HG02870 (cell line): ENCODE data around the gene PLA2R1.
A peak's percentile ranks its signal among the peaks of the same experiment; 100 is the strongest.

Experiments
- ATAC-seq: cut with Tn5 transposase; IDR thresholded peaks from one replicate; pipeline ENCODE4 v1.9.1; 2021; ENCODE audit warnings: mild to moderate bottlenecking, moderate library complexity; ENCODE audit not compliant: unreplicated experiment

The PLA2R1 gene

DNA sequence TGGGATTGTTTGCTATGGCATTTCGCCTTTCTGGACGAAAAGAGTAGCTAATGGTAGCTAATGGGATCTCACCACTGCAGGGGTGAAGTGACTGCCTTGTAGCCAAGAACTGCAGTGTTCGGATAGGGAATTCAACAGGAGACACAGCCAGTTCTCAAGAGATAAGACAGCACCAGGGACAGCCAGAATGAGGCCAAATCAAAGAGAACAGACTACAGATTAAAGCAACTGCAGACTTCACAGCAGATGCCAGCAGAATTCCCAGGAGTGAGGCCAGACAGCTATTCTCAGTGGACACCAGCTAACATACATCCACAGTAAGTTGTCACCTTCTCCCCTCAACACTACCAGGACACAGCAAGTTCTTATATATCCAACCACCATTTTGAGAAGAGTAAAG is 124.0 kb downstream of the PLA2R1 start:
- no peak for ATAC-seq

DNA sequence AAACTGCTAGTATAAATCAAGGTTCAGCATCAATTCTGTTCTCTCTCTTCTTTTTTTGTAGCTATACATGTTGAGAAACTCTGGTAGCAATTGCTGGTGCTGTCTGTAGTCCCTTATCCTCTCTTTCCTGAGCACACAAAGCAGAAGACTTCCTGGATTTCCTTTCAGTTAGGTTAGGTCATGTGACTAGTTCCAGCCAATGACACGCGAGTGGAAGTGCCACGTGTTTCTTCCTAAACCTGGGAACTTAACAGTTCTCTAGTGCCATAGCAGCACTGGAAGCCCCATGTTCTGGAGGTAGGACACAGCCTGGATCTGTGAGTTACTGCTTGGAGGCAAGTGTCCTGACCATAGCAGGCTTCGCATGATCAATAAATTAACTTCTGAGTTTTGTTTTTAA is 125.9 kb downstream of the PLA2R1 start:
- ATAC-seq = no peak

DNA sequence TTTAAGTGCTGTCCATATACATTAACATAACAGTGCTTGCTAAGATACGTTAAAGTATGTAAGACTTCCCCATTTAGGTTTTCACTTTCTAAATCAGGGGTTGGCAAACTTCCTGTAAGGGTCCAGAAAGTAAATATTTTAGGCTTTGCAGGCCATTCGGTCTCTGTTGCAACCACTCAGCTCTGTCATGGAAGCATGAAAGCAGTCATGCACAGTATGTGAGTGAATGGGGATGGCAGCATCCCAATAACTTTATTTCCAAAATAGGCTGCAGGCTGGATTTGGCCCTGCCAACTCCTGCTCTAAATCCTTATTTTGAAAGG is 128.7 kb downstream of the PLA2R1 start:
- peak; percentile 91 for ATAC-seq

GRCh38 chr2:159933040-159933726 is 129.2 kb downstream of the PLA2R1 start:
- no peak for ATAC-seq

- ATAC-seq = no peak
These were observed 135.7 kb downstream of the PLA2R1 start for GRCh38 chr2:159926695-159927094.

- ATAC-seq = no peak
These were observed 136.4 kb downstream of the PLA2R1 start for GRCh38 chr2:159925975-159926374.

GRCh38 chr2:159922563-159922962 is 139.9 kb downstream of the PLA2R1 start:
- peak; percentile 83 for ATAC-seq

DNA sequence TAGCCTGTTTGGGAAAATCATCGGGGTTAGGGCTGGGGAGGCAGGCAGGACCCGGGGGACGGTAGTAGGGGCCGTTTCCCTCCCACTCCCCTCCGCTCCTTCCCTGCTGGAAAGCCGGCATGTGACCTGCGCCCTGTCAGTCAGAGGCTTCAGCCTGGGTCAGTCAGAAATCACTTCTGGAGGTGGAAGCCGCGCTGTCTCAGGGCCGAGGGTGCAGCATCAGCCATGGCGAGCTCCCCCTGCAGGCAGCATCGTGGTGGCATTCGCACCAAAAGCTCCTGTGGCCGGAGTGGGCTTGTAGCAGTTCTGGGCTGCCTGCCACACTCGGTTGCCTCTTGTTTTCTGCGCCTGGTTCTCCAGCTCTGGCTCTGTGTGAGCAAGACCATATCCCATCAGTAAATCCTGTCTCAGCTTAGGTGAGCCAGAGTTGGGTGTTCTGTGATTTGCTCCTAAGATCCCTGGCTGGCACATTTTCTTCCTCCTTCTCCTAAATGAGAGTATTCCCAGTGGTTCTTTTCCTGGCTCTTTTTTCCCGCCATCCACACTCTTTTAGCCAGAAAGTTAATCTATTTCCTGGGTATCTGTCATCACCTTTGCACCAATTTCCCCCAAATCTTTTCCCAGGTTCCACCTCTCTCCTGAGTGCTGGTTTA is 140.5 kb downstream of the PLA2R1 start:
- ATAC-seq = peak; percentile 82

DNA sequence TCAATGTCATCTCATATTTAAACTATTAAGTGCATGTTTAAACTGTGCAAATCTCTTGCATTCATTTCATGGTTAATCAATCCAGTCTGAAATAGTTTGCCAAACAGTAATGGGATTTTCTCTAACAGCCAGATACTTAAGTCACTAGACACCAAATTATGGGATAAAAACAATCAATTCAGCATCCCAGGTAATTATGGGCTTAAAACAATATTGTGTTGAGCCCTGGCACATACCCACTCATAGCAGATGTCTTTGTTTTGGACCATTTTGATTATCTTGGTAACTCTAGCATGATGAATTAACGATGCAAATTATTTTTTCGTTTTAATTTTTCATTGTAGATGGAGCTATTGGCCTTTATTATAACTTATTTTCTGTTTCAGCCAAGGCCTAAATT is 145.9 kb downstream of the PLA2R1 start:
- no peak for ATAC-seq

GRCh38 chr2:159913900-159914299 is 148.5 kb downstream of the PLA2R1 start:
- no peak for ATAC-seq

GRCh38 chr2:159912580-159912979 is 149.8 kb downstream of the PLA2R1 start:
- no peak for ATAC-seq

DNA sequence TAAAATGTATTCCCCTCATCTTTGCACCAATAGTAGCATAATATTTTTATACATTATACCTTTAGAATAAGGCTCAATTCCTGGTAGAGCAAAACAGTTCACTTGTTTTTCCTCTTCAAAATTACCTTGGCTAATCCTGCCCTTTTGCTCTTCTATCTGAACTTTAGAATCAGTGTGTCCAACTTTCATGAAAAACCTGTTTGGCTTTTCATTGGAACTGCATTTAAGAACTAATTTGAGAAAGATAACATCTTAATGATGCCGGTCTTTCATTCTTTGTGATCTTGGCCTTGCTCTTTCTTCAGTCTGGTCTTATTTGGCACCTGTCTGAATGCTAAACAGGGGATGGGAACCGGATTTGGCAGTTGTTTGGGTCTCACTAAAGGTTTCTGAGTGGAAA is 151.5 kb downstream of the PLA2R1 start:
- no peak for ATAC-seq

GRCh38 chr2:159908623-159909022 is 153.8 kb downstream of the PLA2R1 start:
- ATAC-seq = no peak

GRCh38 chr2:159907909-159908308 is 154.5 kb downstream of the PLA2R1 start:
- no peak for ATAC-seq

- no peak for ATAC-seq
These were observed 156.3 kb downstream of the PLA2R1 start for GRCh38 chr2:159905926-159906714.

DNA sequence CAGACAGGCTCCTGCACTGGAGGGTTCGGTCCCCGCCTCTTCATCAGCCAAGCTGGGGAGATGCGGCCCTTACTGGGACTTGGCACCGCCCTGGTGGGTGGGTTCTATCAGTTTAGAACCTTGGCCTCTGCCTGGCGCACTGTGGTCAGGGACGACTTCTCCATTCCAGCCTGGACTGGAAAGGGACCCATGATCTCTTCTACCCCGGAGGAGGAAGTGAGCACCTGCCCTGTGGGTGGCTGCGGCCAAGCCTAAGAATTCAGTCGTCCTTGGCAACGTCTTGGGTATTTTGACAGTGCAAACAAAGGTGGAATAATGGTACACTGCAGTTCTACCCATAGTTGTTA is 157.5 kb downstream of the PLA2R1 start:
- ATAC-seq = peak; percentile 47

DNA sequence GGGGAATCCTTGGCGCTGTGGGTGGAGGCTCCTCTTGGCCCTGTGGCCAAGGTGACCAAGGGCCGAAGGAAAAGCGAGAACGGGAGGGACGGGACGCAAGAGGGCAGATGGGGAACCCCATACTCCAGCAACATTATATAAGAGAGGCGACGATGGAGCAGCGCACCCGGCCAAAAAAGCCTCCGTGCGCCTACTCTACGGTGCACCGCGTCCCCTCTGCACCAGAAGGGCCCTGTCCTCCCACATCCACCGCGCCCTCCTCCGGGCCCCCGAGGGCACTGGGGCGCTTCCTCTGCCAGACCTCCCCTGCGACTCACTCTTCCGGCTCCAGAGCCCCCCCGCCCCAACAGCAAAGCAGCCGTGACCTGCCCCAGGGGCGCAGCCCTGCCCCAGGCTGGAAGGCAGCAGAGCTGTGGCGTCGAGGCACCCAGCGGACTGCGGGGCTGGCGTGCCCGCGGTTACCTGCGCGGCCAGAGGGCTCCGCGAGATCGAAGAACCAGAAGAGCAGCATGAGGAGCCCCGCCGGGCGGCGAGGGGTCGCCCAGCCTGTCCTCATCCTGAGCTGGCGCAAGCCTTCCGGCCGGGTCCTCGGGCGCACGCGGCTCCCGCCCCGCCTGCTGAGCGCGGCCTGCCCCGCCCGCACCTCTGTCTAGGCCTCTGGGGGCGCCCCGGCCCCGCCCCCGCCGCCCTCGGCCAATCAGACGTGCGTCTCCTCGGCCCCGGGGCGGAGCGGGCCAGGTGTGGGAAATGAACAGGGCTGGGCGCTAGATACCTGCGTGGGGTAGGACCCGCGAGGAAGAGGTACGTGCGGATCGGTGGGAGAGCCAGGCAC is 158.1 kb downstream of the PLA2R1 start, which contains the start of gene LY75:
TSS of gene LY75 (minus strand) at position 630 of the 832 bp plus-strand sequence.
- peak; percentile 85 for ATAC-seq

- no peak for ATAC-seq
These were observed 158.8 kb downstream of the PLA2R1 start for GRCh38 chr2:159903443-159904126.

- no peak for ATAC-seq
These were observed 159.7 kb downstream of the PLA2R1 start for GRCh38 chr2:159902722-159903121.

DNA sequence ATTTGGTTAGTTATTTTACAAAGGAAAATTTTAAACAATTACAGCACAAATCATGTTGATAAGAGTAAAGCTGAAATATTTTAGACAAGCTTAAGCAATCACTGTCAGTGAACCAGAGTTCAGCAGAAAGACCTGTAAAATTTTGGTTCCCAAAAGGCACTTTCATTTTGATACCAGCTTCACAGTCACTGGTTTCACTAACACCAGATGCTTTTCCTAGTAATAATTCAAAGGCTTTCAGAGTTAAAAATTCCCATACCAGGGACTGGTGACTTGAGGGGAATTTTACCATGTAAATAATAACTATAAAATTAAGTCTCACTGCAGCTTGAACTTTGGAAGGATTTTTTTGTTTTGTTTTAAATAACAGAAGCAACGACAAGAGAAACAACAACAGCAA is 162.1 kb downstream of the PLA2R1 start:
- no peak for ATAC-seq

DNA sequence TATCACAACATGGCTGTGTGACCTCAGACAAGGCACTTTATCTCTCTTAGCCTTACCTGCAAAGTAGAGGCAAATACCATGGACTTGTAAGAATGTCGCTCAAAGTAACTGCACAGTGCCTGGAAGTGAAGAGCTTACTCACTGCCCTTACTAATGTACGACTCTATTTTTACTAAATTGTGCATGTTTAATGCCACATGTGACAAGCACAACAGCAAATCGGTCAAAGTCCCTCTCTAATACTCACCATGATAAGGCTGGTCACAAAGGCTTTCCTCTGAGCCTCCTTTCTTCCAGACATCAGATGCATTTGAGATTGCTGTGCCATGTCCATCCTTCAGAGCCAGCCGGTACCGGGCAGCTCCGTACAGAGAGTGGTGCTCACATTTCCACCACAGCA is 164.0 kb downstream of the PLA2R1 start:
- ATAC-seq = no peak
